NCI-H82 treated with DMSO at 0.1 percent for 48 hours (cell line): ENCODE data around the gene PNMA8A.

Experiments
- DNase-seq: peaks from one replicate; lab custom pipeline; 2025; ENCODE audit not compliant: unreplicated experiment; lab: John Stamatoyannopoulos, UW

PNMA8A gene

GRCh38 chr19:46493236-46494145 lies 22.1 kb upstream of the PNMA8A start:
- no peak for DNase-seq

GRCh38 chr19:46492841-46493235 lies 21.5 kb upstream of the PNMA8A start:
- DNase-seq, result no peak

- DNase-seq, result no peak
Measured at GRCh38 chr19:46491975-46492682, 20.8 kb upstream of the PNMA8A start.

GRCh38 chr19:46490774-46491173 lies 19.4 kb upstream of the PNMA8A start:
- no peak for DNase-seq

GRCh38 chr19:46489445-46490272 lies 18.3 kb upstream of the PNMA8A start:
- DNase-seq, result no peak

- DNase-seq, result no peak
Measured at GRCh38 chr19:46488551-46488950, 17.2 kb upstream of the PNMA8A start.

GRCh38 chr19:46487802-46488445 lies 16.6 kb upstream of the PNMA8A start:
- DNase-seq, result peak; percentile 36

GRCh38 chr19:46487178-46487801 lies 15.9 kb upstream of the PNMA8A start:
- DNase-seq, result no peak

- DNase-seq, result no peak
Measured at GRCh38 chr19:46486358-46486757, 15.0 kb upstream of the PNMA8A start.

- no peak for DNase-seq
Measured at GRCh38 chr19:46484656-46485055, 13.3 kb upstream of the PNMA8A start.

- DNase-seq, result no peak
Measured at GRCh38 chr19:46482631-46483030, 11.3 kb upstream of the PNMA8A start.

GRCh38 chr19:46481947-46482346 lies 10.6 kb upstream of the PNMA8A start:
- no peak for DNase-seq

GRCh38 chr19:46481223-46481848 lies 10.0 kb upstream of the PNMA8A start:
- no peak for DNase-seq

GRCh38 chr19:46480415-46480814 lies 9.1 kb upstream of the PNMA8A start:
- DNase-seq, result no peak

GRCh38 chr19:46478356-46478986 lies 7.1 kb upstream of the PNMA8A start:
- no peak for DNase-seq

- DNase-seq, result no peak
Measured at GRCh38 chr19:46475986-46476385, 4.6 kb upstream of the PNMA8A start.

GRCh38 chr19:46474211-46474610 lies 2.8 kb upstream of the PNMA8A start:
- no peak for DNase-seq

- no peak for DNase-seq
Measured at GRCh38 chr19:46472592-46472991, 1.2 kb upstream of the PNMA8A start.

GRCh38 chr19:46471811-46472543 lies 614 bp upstream of the PNMA8A start:
- DNase-seq, result no peak
